ENCODE data around the gene RAB1A. TPM values are rescaled to one million over a fixed set of nuclear protein-coding genes. Genes with fewer than 3 reads are reported as not detected.
A peak's percentile ranks its signal among the peaks of the same experiment; 100 is the strongest.

Gene RAB1A
- total and polyA plus RNA-seq, 12 donors, result 53.8 to 235 (median 136) TPM

DNA sequence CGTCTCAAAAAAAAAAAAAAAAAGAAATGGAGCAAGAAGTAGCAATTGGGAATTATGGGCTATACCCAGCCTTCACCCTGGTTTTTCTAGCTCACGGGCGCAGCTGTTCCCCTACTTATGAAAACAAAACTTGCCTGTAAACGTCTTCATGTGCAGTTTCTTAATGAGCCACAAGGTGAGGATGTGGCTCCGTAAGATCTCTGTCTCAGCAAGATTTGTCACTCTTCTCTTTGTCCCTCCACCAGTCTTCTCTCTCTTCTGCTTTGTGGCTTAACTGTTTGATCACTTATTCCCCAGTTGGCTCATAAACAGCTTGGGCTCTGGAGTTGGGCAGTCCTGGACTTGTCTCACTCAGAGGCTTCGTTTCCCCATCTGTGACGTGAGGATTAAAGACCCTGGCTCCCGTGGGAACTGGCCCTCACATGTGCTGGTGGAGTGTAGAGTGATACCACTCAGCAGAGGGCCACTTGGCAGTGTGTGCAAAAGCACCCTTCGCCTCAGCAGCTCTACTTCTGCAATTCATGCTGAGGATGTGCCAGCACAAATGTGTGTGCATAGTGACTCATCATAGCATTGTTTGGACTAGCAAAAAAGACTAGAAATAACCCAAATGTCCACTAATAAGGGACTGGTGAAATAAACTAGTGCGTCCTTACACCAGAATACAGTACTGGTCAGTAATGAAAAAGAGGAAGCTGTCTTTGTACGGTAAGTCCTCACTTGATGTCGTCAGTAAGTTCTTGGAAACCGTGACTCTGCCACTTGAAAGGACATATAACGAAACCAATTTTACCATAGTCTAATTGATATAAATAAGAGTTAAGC lies 65.0 kb downstream of the RAB1A start:
- H3K9me3 ChIP-seq (replicated peaks in 1 of 3), result no peaks in the 10 kb centered on the region
- WGBS, 4 donors, result 26 to 31% (median 30%) methylated on average over 11 to 14 of the region's 14 CpGs
- intact Hi-C loops (cut with DNase I), result loop anchor here (5.0 to 10.0 kb wide), 4 partner anchors 60 to 122 kb away; no protein-coding TSS in a partner anchor
- DNase-seq, result peak in 6 of 7 donors; percentile 75 to 87 (median 80)
- peaks cover 15 to 63% of the 10 kb centered on the region in 2 donors for H3K4me1 ChIP-seq (replicated peaks in 1 of 2)
- peak overlapping the region in 1 of 4 donors; percentile 17 for H3K4me3 ChIP-seq
- peak overlapping the region; percentile 33 to 88 (median 69) for H3K27ac ChIP-seq
- TF ChIP-seq, protein P1, sequence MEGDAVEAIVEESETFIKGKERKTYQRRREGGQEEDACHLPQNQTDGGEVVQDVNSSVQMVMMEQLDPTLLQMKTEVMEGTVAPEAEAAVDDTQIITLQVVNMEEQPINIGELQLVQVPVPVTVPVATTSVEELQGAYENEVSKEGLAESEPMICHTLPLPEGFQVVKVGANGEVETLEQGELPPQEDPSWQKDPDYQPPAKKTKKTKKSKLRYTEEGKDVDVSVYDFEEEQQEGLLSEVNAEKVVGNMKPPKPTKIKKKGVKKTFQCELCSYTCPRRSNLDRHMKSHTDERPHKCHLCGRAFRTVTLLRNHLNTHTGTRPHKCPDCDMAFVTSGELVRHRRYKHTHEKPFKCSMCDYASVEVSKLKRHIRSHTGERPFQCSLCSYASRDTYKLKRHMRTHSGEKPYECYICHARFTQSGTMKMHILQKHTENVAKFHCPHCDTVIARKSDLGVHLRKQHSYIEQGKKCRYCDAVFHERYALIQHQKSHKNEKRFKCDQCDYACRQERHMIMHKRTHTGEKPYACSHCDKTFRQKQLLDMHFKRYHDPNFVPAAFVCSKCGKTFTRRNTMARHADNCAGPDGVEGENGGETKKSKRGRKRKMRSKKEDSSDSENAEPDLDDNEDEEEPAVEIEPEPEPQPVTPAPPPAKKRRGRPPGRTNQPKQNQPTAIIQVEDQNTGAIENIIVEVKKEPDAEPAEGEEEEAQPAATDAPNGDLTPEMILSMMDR (IDR thresholded peaks at IDR 0.05), result peak; percentile 46 to 97 (median 88)
- peak in 1 of 2 donors; percentile 27 for TF ChIP-seq POLR2A (IDR thresholded peaks at IDR 0.05)
- no peaks in the 10 kb centered on the region for H3K27me3 ChIP-seq
- peaks cover 0 to 5% of the 10 kb centered on the region in 2 donors for H3K36me3 ChIP-seq (replicated peaks in 1 of 2)

DNA sequence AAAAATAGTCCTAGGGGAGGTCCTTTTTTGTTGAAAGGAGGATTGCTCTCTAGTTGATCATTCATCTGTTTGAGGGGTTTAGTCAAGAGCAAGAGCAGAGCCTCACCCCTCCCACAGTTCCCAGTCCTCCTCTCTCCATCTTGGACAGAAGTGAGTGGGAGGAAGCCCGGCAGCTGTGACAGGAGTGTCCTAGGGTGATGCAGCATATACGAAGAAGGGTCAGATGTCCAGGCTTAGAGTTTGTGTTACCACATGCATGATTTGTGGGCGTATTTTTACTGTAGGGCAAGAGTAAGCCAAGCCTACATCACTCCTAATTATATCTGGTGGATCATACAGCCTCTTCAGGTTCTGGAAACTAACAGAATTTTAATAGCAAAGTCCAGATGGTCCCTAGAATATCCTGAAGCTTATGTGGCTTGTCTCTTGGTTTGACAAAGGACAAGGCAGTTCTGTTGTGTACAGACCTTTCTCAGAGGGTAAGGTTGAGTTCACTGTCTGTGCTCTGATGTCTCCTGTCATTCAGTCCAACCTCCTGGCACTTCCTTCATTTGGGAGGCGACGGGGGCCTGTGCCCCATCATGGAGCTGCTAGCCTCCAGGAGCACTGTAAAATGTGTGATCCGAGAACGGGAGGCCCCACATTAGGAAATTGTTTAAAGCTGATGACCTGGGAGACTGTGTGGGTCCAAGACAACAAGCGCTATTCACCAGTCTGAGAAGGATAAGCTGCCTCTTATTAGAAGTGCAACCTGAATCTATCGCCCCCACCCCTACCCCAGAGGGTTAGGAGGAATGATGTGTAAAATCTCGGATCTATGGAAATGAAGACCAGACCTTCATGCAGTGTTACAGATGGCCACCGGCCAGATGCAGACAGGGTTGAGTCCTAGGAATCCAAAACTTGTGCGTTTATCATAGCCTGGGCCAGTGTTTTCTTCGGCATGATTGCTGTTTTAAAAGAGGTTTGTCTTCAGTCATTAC lies 66.8 kb downstream of the RAB1A start:
- no peak for TF ChIP-seq POLR2A (IDR thresholded peaks at IDR 0.05)
- H3K4me3 ChIP-seq, result no peak overlapping the region
- no peaks in the 10 kb centered on the region for H3K9me3 ChIP-seq (replicated peaks in 1 of 3)
- 70 to 77% (median 71%) methylated on average over 11 to 13 of the region's 13 CpGs for WGBS, 4 donors
- no peaks in the 10 kb centered on the region for H3K36me3 ChIP-seq (replicated peaks in 1 of 2)
- H3K27me3 ChIP-seq, result no peaks in the 10 kb centered on the region
- no peak for DNase-seq
- intact Hi-C loops (cut with DNase I), result loop anchor here in 1 of 2 donors (10.0 kb wide), 2 partner anchors 62 to 102 kb away; no protein-coding TSS in a partner anchor
- peaks cover 7 to 62% of the 10 kb centered on the region in 2 donors for H3K4me1 ChIP-seq (replicated peaks in 1 of 2)
- H3K27ac ChIP-seq, result no peak overlapping the region

DNA sequence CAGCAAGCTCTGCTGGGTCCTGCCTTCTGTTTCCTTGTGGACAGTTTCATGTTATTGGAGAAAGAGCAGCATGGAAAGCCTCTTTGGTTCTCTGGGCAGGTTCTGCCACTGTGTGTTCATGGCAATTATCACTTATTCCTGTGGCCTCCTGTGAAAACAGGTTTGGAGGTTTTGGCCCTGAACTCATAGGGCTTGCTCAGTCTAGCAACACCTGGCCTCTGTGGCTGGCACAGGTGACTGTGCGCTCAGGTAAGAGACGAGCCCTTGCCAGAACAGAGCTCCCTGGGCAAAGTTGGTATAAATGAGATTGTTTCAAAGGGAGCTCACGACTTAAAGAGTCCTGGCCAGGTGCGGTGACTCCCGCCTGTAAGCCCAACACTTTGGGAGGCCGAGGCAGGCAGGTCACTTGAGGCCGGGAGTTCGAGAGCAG lies 68.0 kb downstream of the RAB1A start:
- intact Hi-C loops (cut with DNase I), result loop anchor here in 1 of 2 donors (10.0 kb wide), 2 partner anchors 63 to 103 kb away; no protein-coding TSS in a partner anchor
- Histone ChIP-seq H3K4me3 (no peak overlapping the region), H3K4me1 (replicated peaks in 1 of 2) (peaks cover 14 to 65% of the 10 kb centered on the region in 2 donors), H3K27ac (no peak overlapping the region), H3K27me3 (no peaks in the 10 kb centered on the region), H3K36me3 (replicated peaks in 1 of 2) (no peaks in the 10 kb centered on the region), H3K9me3 (replicated peaks in 1 of 3) (no peaks in the 10 kb centered on the region)
- TF ChIP-seq POLR2A (IDR thresholded peaks at IDR 0.05), result no peak
- TF ChIP-seq, protein P1 (IDR thresholded peaks at IDR 0.05), result no peak
- 80 to 97% (median 96%) methylated on average over 1 to 8 of the region's 8 CpGs for WGBS, 4 donors
- peak in 1 of 7 donors; percentile 46 for DNase-seq

DNA sequence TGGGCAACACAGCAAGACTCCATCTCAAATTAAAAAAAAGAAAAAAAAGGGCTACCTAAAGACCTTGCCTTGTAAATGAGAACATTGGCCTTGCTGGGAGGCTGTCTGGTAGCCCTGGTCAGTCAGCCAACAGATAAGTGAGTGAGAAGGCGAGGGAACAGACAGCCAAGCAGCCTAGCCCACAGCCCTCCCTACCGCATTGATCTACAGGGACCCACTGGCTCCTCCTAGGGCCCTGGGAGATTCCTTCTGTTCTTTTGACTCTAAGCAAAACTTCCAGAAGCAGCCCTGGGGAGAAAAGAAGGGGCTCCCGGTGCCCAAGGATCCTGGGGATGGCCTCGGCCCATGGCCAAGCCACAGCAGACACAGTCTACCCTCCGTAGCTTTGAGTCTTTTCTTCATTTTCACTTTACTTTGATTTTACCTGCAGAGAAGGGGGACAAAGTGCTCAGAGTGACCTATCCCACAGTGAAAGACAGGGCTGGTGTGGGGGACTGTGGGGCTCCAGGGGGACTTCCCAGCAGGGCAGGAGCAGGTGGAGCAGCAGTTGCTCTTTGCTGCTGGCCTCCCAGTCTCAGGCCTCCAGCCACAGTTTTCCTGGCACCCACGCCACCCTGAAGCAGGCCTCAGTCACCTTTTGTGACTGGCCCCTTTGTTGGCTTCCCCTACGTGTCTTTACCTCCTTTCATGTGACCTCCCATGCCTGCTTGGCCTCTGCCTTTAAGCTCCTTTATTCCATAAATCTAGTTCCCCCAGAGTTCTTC lies 68.6 kb downstream of the RAB1A start:
- intact Hi-C loops (cut with DNase I), result loop anchor here in 1 of 2 donors (10.0 kb wide), 2 partner anchors 63 to 103 kb away; no protein-coding TSS in a partner anchor
- H3K4me1 ChIP-seq (replicated peaks in 1 of 2), result peaks cover 15 to 65% of the 10 kb centered on the region in 2 donors
- H3K9me3 ChIP-seq (replicated peaks in 1 of 3), result no peaks in the 10 kb centered on the region
- H3K27ac ChIP-seq, result no peak overlapping the region
- 64 to 81% (median 68%) methylated on average over 7 of the region's 7 CpGs for WGBS, 4 donors
- H3K27me3 ChIP-seq, result no peaks in the 10 kb centered on the region
- H3K36me3 ChIP-seq (replicated peaks in 1 of 2), result no peaks in the 10 kb centered on the region
- TF ChIP-seq, protein P1 (IDR thresholded peaks at IDR 0.05), result no peak
- no peak for TF ChIP-seq POLR2A (IDR thresholded peaks at IDR 0.05)
- no peak overlapping the region for H3K4me3 ChIP-seq
- DNase-seq, result peak in 3 of 7 donors; percentile 55 to 62 (median 62)
